A549 (cell line): ENCODE measurements around the gene TMEM269. TPM values are rescaled to one million over a fixed set of nuclear protein-coding genes. Genes with fewer than 3 reads are reported as not detected.

Experiments
- ATAC-seq, 2 experiments: fragments of 200-7000 bp in 1 of 2; fragments of >200 bp in 1 of 2; cut with Nextera tagmentation in 1 of 2; cut with Tn5 transposase in 1 of 2; 3 replicates each; pipeline versions ENCODE4 v1.8.0 to v1.9.1; 2018 to 2020; ENCODE audit warnings: mild to moderate bottlenecking in 1 of 2, moderate library complexity in 1 of 2
- CTCF ChIA-PET: fragments of 300-600 bp; sonication (Branson Sonifier 250); formaldehyde crosslinking; extraction: SDS; loops from one replicate; lab custom pipeline; 2021; ENCODE audit warnings: antibody characterized with exemption, inconsistent platforms; lab: Yijun Ruan, JAX
- POLR2A ChIA-PET: fragments of 350-600 bp; formaldehyde crosslinking; extraction: SDS; loops from one replicate; lab custom pipeline; 2021; ENCODE audit warnings: antibody characterized with exemption, inconsistent platforms; lab: Yijun Ruan, JAX
- DNase-seq, 2 experiments: peaks; one replicate each; pipeline versions ENCODE4 v3.0.0 to v3.0.0-alpha.2; 2011 to 2016; ENCODE audit warnings: low read depth in 1 of 2, low spot score in 1 of 2
- FAIRE-seq: peaks from 2 replicates; lab custom pipeline; 2011; peaks lifted over from hg19 to GRCh38; lab: Jason Lieb, UNC
- H3K27ac ChIP-seq, 2 experiments: fragments of >200 bp; sonication (Bioruptor Twin); formaldehyde crosslinking; 3 replicates each; pipeline ENCODE4 v1.5.1; 2016 to 2017
- H3K4me1 ChIP-seq: fragments of >200 bp; sonication (Bioruptor Twin); formaldehyde crosslinking; 3 replicates; pipeline ENCODE4 v1.6.1; 2016
- H3K4me2 ChIP-seq: fragments of >200 bp; sonication (Bioruptor Twin); formaldehyde crosslinking; 3 replicates; pipeline ENCODE4 v1.6.1; 2016
- H3K4me3 ChIP-seq: fragments of >200 bp; sonication (Bioruptor Twin); formaldehyde crosslinking; 3 replicates; pipeline ENCODE4 v1.5.1; 2016
- H3K9me3 ChIP-seq: fragments of >200 bp; sonication (Bioruptor Twin); formaldehyde crosslinking; 3 replicates; pipeline ENCODE4 v1.6.1; 2016
- CEBPB ChIP-seq, 2 experiments: fragments of >200 bp in 1 of 2; sonication (Bioruptor Twin) in 1 of 2; formaldehyde crosslinking in 1 of 2; IDR thresholded peaks; 2 replicates each; pipeline ENCODE4 v1.6.1; 2012 to 2016
- CHD2 ChIP-seq: fragments of 150-350 bp; IDR thresholded peaks from 2 replicates; pipeline ENCODE4 v1.6.1; 2014; ENCODE audit warnings: low read length; ENCODE audit not compliant: partially characterized antibody
- CTCF ChIP-seq: fragments of >200 bp; sonication (Bioruptor Twin); formaldehyde crosslinking; IDR thresholded peaks from 3 replicates; pipeline ENCODE4 v1.5.1; 2016
- E2F6 ChIP-seq: IDR thresholded peaks from 2 replicates; pipeline ENCODE4 v1.6.1; 2012; ENCODE audit warnings: low read depth, borderline replicate concordance
- EHF ChIP-seq: fragments of 250-450 bp; sonication (Bioruptor Pico); IDR thresholded peaks from 2 replicates; pipeline ENCODE4 v1.5.0; 2020; ENCODE audit warnings: mild to moderate bottlenecking
- EHMT2 ChIP-seq: fragments of 200-600 bp; sonication (generic); IDR thresholded peaks from 2 replicates; pipeline ENCODE4 v1.6.1; 2016; ENCODE audit warnings: antibody characterized with exemption, low read depth, mild to moderate bottlenecking, moderate library complexity
- EP300 ChIP-seq, 2 experiments: fragments of >200 bp; sonication (Bioruptor Twin); formaldehyde crosslinking; IDR thresholded peaks; 2 replicates in 1 of 2; 3 replicates in 1 of 2; pipeline ENCODE4 v1.6.1; 2016 to 2017
- FOSL2 ChIP-seq, 2 experiments: fragments of 450-650 bp in 1 of 2; fragments of >200 bp in 1 of 2; sonication (Bioruptor Twin) in 1 of 2; formaldehyde crosslinking; IDR thresholded peaks; 2 replicates each; pipeline versions ENCODE4 v1.5.0 to v1.6.1; 2016 to 2020; ENCODE audit warnings: mild to moderate bottlenecking in 1 of 2, moderate library complexity in 1 of 2
- FOXS1 ChIP-seq: fragments of 250-450 bp; sonication (Bioruptor Pico); IDR thresholded peaks from 2 replicates; pipeline ENCODE4 v1.5.0; 2020; ENCODE audit warnings: mild to moderate bottlenecking, moderate library complexity
- HDAC2 ChIP-seq: fragments of 200-600 bp; sonication (generic); IDR thresholded peaks from 2 replicates; pipeline ENCODE4 v1.6.1; 2016
- HES2 ChIP-seq: fragments of >200 bp; sonication (Bioruptor Twin); formaldehyde crosslinking; IDR thresholded peaks from 2 replicates; pipeline ENCODE4 v1.6.1; 2016
- HOXA7 ChIP-seq: fragments of 250-450 bp; sonication (Bioruptor Pico); IDR thresholded peaks from 2 replicates; pipeline ENCODE4 v1.5.0; 2020; ENCODE audit warnings: mild to moderate bottlenecking, moderate library complexity
- KDM1A ChIP-seq: fragments of 200-600 bp; sonication (generic); IDR thresholded peaks from 2 replicates; pipeline ENCODE4 v1.6.1; 2016; ENCODE audit warnings: low read depth, mild to moderate bottlenecking
- MAFK ChIP-seq: fragments of 450-650 bp; IDR thresholded peaks from 2 replicates; pipeline ENCODE4 v1.6.1; 2014; ENCODE audit not compliant: partially characterized antibody
- NFE2L2 ChIP-seq: fragments of 150-350 bp; conservative IDR thresholded peaks from 2 replicates; pipeline ENCODE4 v1.6.1; 2014; ENCODE audit warnings: low read length
- NR3C1 ChIP-seq: fragments of >200 bp; sonication (Bioruptor Twin); formaldehyde crosslinking; IDR thresholded peaks from 3 replicates; pipeline ENCODE4 v1.6.1; 2017
- PBX3 ChIP-seq: IDR thresholded peaks from 2 replicates; pipeline ENCODE4 v1.6.1; 2012
- POLR2A ChIP-seq: IDR thresholded peaks from 2 replicates; pipeline ENCODE4 v1.6.1; 2012; ENCODE audit warnings: mild to moderate bottlenecking, low read length
- POLR2AphosphoS2 ChIP-seq: conservative IDR thresholded peaks from 2 replicates; pipeline ENCODE4 v1.6.1; 2012; ENCODE audit warnings: low read length, improper control_type of control experiment, inconsistent platforms
- RARB ChIP-seq: fragments of 250-450 bp; sonication (Bioruptor Pico); IDR thresholded peaks from 2 replicates; pipeline ENCODE4 v1.8.0; 2021; ENCODE audit warnings: mild to moderate bottlenecking, moderate library complexity
- RCOR1 ChIP-seq: fragments of 150-350 bp; IDR thresholded peaks from 2 replicates; pipeline ENCODE4 v1.6.1; 2014; ENCODE audit warnings: antibody characterized with exemption, low read length, low read depth
- REST ChIP-seq: fragments of 200-600 bp; sonication (generic); IDR thresholded peaks from 2 replicates; pipeline ENCODE4 v1.6.1; 2016; ENCODE audit warnings: antibody characterized with exemption, mild to moderate bottlenecking, moderate library complexity
- RFX5 ChIP-seq: fragments of 450-650 bp; IDR thresholded peaks from 2 replicates; pipeline ENCODE4 v1.7.1; 2014; ENCODE audit warnings: antibody characterized with exemption, mild to moderate bottlenecking, moderate library complexity
- TFCP2L1 ChIP-seq: fragments of 250-450 bp; sonication (Bioruptor Pico); IDR thresholded peaks from 2 replicates; pipeline ENCODE4 v1.5.0; 2021; ENCODE audit warnings: mild to moderate bottlenecking
- ZC3H11A ChIP-seq: fragments of 450-650 bp; IDR thresholded peaks from 2 replicates; pipeline ENCODE4 v1.6.1; 2014; ENCODE audit warnings: antibody characterized with exemption, mild to moderate bottlenecking
- ZNF302 ChIP-seq: fragments of 250-450 bp; sonication (Bioruptor Pico); IDR thresholded peaks from 2 replicates; pipeline ENCODE4 v1.9.0; 2021; ENCODE audit warnings: inconsistent platforms, mild to moderate bottlenecking, moderate library complexity
- WGBS: methylation state at CpG from one replicate; pipeline ENCODE4 v1.1.6; 2017; ENCODE audit errors: missing lambda C conversion rate; 5-methylcytosine and 5-hydroxymethylcytosine counted together
- polyA plus RNA-seq, 4 experiments: library from polyadenylated mRNA; depleted of rRNA in 3 of 4; stranded (reverse); fragments of >200 nt; fragmentation: RNase III in 1 of 4; extraction: RNeasy Plus Mini Kit Qiagen cat#74134 plus additional on column Dnase treatment in 1 of 4; gene quantifications; 2 replicates in 3 of 4; 3 replicates in 1 of 4; pipeline ENCODE4 v1.2.3, GENCODE V29; 2011 to 2017

TMEM269 gene
- polyA plus RNA-seq, 2 of the 4 experiments (the other 2 are of a cell fraction) = 0.21 TPM

- WGBS = 94% methylated on average over 4 of the region's 4 CpGs
- ChIA-PET CTCF (interaction anchor here (1.5 kb wide), 1 partner anchor 239 kb away, joined by 3 read pairs; no protein-coding TSS in a partner anchor), POLR2A (interaction anchor here (0.8 to 1.3 kb wide), 2 partner anchors 12 kb away, joined by 3 read pairs; partner anchors contain the start of gene ZNF691)
- ATAC-seq (no peak), FAIRE-seq (no peak), DNase-seq (no peak)
- Histone ChIP-seq H3K4me3 (no peak overlapping the region), H3K9me3 (no peaks in the 10 kb centered on the region), H3K27ac (no peak overlapping the region), H3K4me2 (no peak overlapping the region), H3K4me1 (no peaks in the 10 kb centered on the region)
- TF ChIP-seq CTCF (no peak), CEBPB (IDR thresholded peaks at IDR 0.05) (no peak), ZNF302 (CRISPR knock-in tag) (no peak), FOSL2 (IDR thresholded peaks at IDR 0.05) (no peak), FOSL2 (CRISPR knock-in tag; IDR thresholded peaks at IDR 0.05) (no peak)
Measured at GRCh38 chr1:42833981-42834380, 49.2 kb downstream of the TMEM269 start.

- FAIRE-seq = no peak
- TF ChIP-seq CEBPB (IDR thresholded peaks at IDR 0.05) (no peak), RFX5 (no peak), FOXS1 (no peak), REST (no peak), TFCP2L1 (no peak)
- H3K4me1 ChIP-seq = no peaks in the 10 kb centered on the region
- ChIA-PET CTCF (interaction anchor here (0.8 kb wide), 1 partner anchor 79 kb away, joined by 3 read pairs; no protein-coding TSS in a partner anchor), POLR2A (interaction anchor here (1.0 to 1.3 kb wide), 2 partner anchors 11 to 152 kb away, joined by 3 read pairs; partner anchors contain the start of genes YBX1 and ZNF691)
- H3K9me3 ChIP-seq = no peaks in the 10 kb centered on the region
- H3K4me2 ChIP-seq = no peak overlapping the region
- H3K4me3 ChIP-seq = no peak overlapping the region
- ATAC-seq = no peak
- 100% methylated on average over 2 of the region's 5 CpGs for WGBS
- H3K27ac ChIP-seq = no peak overlapping the region
- DNase-seq = no peak
Measured at GRCh38 chr1:42834803-42835202, 50.0 kb downstream of the TMEM269 start.

- no peak overlapping the region for H3K4me2 ChIP-seq
- TF ChIP-seq TFCP2L1 (no peak), MAFK (no peak), EP300 (IDR thresholded peaks at IDR 0.05) (no peak), CHD2 (no peak), HOXA7 (CRISPR knock-in tag) (no peak), RARB (CRISPR knock-in tag) (no peak), HDAC2 (no peak), PBX3 (no peak), KDM1A (no peak), EHMT2 (no peak), ZC3H11A (no peak), POLR2AphosphoS2 (no peak), RCOR1 (no peak), EHF (CRISPR knock-in tag) (no peak), NR3C1 (no peak), NFE2L2 (no peak), POLR2A (no peak), ZNF302 (CRISPR knock-in tag) (no peak), E2F6 (no peak), HES2 (no peak)
- no peaks in the 10 kb centered on the region for H3K9me3 ChIP-seq
- no peak overlapping the region for H3K4me3 ChIP-seq
- ChIA-PET POLR2A (interaction anchor here (1.0 to 1.3 kb wide), 2 partner anchors 11 to 153 kb away, joined by 3 read pairs; partner anchors contain the start of genes YBX1 and ZNF691), CTCF (interaction anchor here (0.8 to 1.0 kb wide), 2 partner anchors 57 to 78 kb away, joined by 3 read pairs; no protein-coding TSS in a partner anchor)
- H3K27ac ChIP-seq = no peak overlapping the region
- ATAC-seq (no peak), DNase-seq (no peak), FAIRE-seq (no peak)
- 73% methylated on average over 2 of the region's 2 CpGs for WGBS
- no peaks in the 10 kb centered on the region for H3K4me1 ChIP-seq
Measured at GRCh38 chr1:42835422-42835821, 50.6 kb downstream of the TMEM269 start.
